IMR-90 (cell line): ENCODE data around the gene CD84. TPM values are rescaled to one million over a fixed set of nuclear protein-coding genes. Genes with fewer than 3 reads are reported as not detected.

Experiments
- ATAC-seq: fragments of 200-7000 bp; cut with Tn5 transposase; 2 replicates; pipeline ENCODE4 v1.9.1; 2020; ENCODE audit warnings: low read depth, mild to moderate bottlenecking, moderate library complexity
- BruUV-seq: library from RNA; stranded (reverse); fragments of 400-500 nt; replicated peaks from 2 replicates; lab custom pipeline; 2021; lab: Mats Ljungman, UMichigan
- CTCF ChIA-PET: fragments of 300-600 bp; formaldehyde crosslinking; extraction: SDS; loops from one replicate; lab custom pipeline; 2021; ENCODE audit warnings: antibody characterized with exemption; lab: Yijun Ruan, JAX
- POLR2A ChIA-PET: fragments of 300-600 bp; sonication (Branson Sonifier 250); formaldehyde crosslinking; loops from one replicate; lab custom pipeline; 2022; ENCODE audit warnings: antibody characterized with exemption; ENCODE audit not compliant: unreplicated experiment; lab: Charles Lee
- DNase-seq: peaks from one replicate; pipeline ENCODE4 v3.0.0; 2013
- H2AFZ ChIP-seq: replicated peaks from 2 replicates; pipeline ENCODE3; 2013; ENCODE audit warnings: low read length, mild to moderate bottlenecking; ENCODE audit not compliant: poor library complexity
- H2AK5ac ChIP-seq: 2 replicates; pipeline ENCODE4 v1.6.1; 2013; ENCODE audit warnings: low read depth, low read length, inconsistent platforms
- H2AK9ac ChIP-seq: replicated peaks from 2 replicates; pipeline ENCODE3; 2013; ENCODE audit warnings: mild to moderate bottlenecking, low read depth, low read length, moderate library complexity; ENCODE audit not compliant: poor library complexity
- H2BK120ac ChIP-seq: 2 replicates; pipeline ENCODE4 v1.6.1; 2013; ENCODE audit warnings: low read depth, low read length, inconsistent platforms
- H2BK15ac ChIP-seq: 3 replicates; pipeline ENCODE4 v1.6.1; 2013; ENCODE audit warnings: low read depth, low read length, inconsistent platforms
- H2BK20ac ChIP-seq: 2 replicates; pipeline ENCODE4 v1.6.1; 2013; ENCODE audit warnings: low read depth, mild to moderate bottlenecking, inconsistent platforms, low read length, moderate library complexity
- H2BK5ac ChIP-seq: 2 replicates; pipeline ENCODE4 v1.6.1; 2013; ENCODE audit warnings: mild to moderate bottlenecking, low read depth, low read length, inconsistent platforms; ENCODE audit not compliant: poor library complexity, severe bottlenecking
- H3K14ac ChIP-seq: replicated peaks from 2 replicates; pipeline ENCODE4 v1.6.1; 2013; ENCODE audit warnings: low read depth, low read length, inconsistent platforms
- H3K18ac ChIP-seq: 2 replicates; pipeline ENCODE4 v1.6.1; 2013; ENCODE audit warnings: low read depth, low read length, control low read depth
- H3K23ac ChIP-seq: 2 replicates; pipeline ENCODE4 v1.6.1; 2013; ENCODE audit warnings: low read depth, low read length, inconsistent platforms
- H3K27ac ChIP-seq: 2 replicates; pipeline ENCODE4 v1.5.1; 2013; ENCODE audit warnings: mild to moderate bottlenecking, control low read depth, low read length; ENCODE audit not compliant: insufficient read depth
- H3K27me3 ChIP-seq: 2 replicates; pipeline ENCODE4 v1.6.1; 2013; ENCODE audit warnings: low read length; ENCODE audit not compliant: control insufficient read depth, insufficient read depth
- H3K36me3 ChIP-seq: 2 replicates; pipeline ENCODE4 v1.6.1; 2013; ENCODE audit warnings: low read length, mixed read lengths; ENCODE audit not compliant: control insufficient read depth, insufficient read depth
- H3K4ac ChIP-seq: 2 replicates; pipeline ENCODE4 v1.6.1; 2013; ENCODE audit warnings: low read depth, low read length, inconsistent platforms
- H3K4me1 ChIP-seq: 2 replicates; pipeline ENCODE4 v1.6.1; 2013; ENCODE audit warnings: low read length, mixed read lengths; ENCODE audit not compliant: control insufficient read depth, insufficient read depth
- H3K4me2 ChIP-seq: 2 replicates; pipeline ENCODE4 v1.6.1; 2013; ENCODE audit warnings: low read depth, mild to moderate bottlenecking, control low read depth, low read length, moderate library complexity
- H3K4me3 ChIP-seq: 2 replicates; pipeline ENCODE4 v1.5.1; 2013; ENCODE audit warnings: low read depth, mild to moderate bottlenecking, control low read depth, low read length, moderate library complexity; ENCODE audit not compliant: insufficient read depth
- H3K56ac ChIP-seq: 2 replicates; pipeline ENCODE4 v1.6.1; 2013; ENCODE audit warnings: low read length, inconsistent platforms; ENCODE audit not compliant: insufficient read depth; ENCODE audit errors: extremely low read depth
- H3K79me1 ChIP-seq, 2 experiments: 2 replicates each; pipeline ENCODE4 v1.6.1; 2013; ENCODE audit warnings: low read length in 2 of 2, inconsistent platforms in 1 of 2, low read depth in 1 of 2
- H3K9ac ChIP-seq: 2 replicates; pipeline ENCODE4 v1.6.1; 2013; ENCODE audit warnings: low read depth, low read length, control low read depth
- H3K9me1 ChIP-seq: 2 replicates; pipeline ENCODE4 v1.6.1; 2013; ENCODE audit warnings: low read length, inconsistent platforms; ENCODE audit not compliant: insufficient read depth
- H3K9me3 ChIP-seq: 2 replicates; pipeline ENCODE4 v1.6.1; 2013; ENCODE audit warnings: low read length; ENCODE audit not compliant: control insufficient read depth, insufficient read depth
- H4K20me1 ChIP-seq: 2 replicates; pipeline ENCODE4 v1.6.1; 2013; ENCODE audit warnings: low read length, inconsistent platforms; ENCODE audit not compliant: insufficient read depth
- H4K5ac ChIP-seq: 2 replicates; pipeline ENCODE4 v1.6.1; 2013; ENCODE audit warnings: mild to moderate bottlenecking, low read depth, low read length, control low read depth
- H4K8ac ChIP-seq, 2 experiments: 2 replicates each; pipeline ENCODE4 v1.6.1; 2013; ENCODE audit warnings: low read depth in 2 of 2, low read length in 2 of 2, control low read depth in 1 of 2, inconsistent platforms in 1 of 2
- H4K91ac ChIP-seq: 2 replicates; pipeline ENCODE4 v1.6.1; 2013; ENCODE audit warnings: low read depth, low read length, inconsistent platforms; ENCODE audit not compliant: insufficient read depth
- MXI1 ChIP-seq: IDR thresholded peaks from 2 replicates; pipeline ENCODE4 v1.6.1; 2012; ENCODE audit warnings: low read depth, mild to moderate bottlenecking, low read length, moderate library complexity, borderline replicate concordance
- RAD21 ChIP-seq: IDR thresholded peaks from 2 replicates; pipeline ENCODE4 v1.6.1; 2012; ENCODE audit warnings: low read length, improper control_type of control experiment
- WGBS, 2 experiments: methylation state at CpG; one replicate each; pipeline versions ENCODE4 v1.1.5 to v1.1.7; 2013; ENCODE audit warnings: missing lambda C conversion rate in 2 of 2; ENCODE audit not compliant: insufficient read length in 1 of 2; ENCODE audit errors: extremely low coverage in 2 of 2; 5-methylcytosine and 5-hydroxymethylcytosine counted together
- dilution Hi-C: fragments of 300-500 bp; cut with HindIII; formaldehyde crosslinking; loops from one replicate; pipeline ENCODE4 v1.14.3; 2018; ENCODE audit warnings: low sequenced_read_pairs; ENCODE audit not compliant: unreplicated experiment
- in situ Hi-C: fragments of 300-500 bp; cut with MboI; formaldehyde crosslinking; loops from 3 replicates; pipeline ENCODE4 v1.14.3; 2019; ENCODE audit warnings: low sequenced_read_pairs, inconsistent platforms, mixed read lengths
- intact Hi-C: fragments of 100-400 bp; cut with micrococcal nuclease; formaldehyde crosslinking; loops from 2 replicates; pipeline ENCODE4 v1.10.0; 2022
- polyA plus RNA-seq, 3 experiments: library from polyadenylated mRNA; depleted of rRNA; stranded (reverse); fragments of >200 nt; gene quantifications; 2 replicates each; pipeline ENCODE4 v1.2.3, GENCODE V29; 2012; ENCODE audit warnings: low replicate concordance in 1 of 3
- total RNA-seq: library from RNA; depleted of rRNA; stranded (reverse); fragments of >200 nt; gene quantifications from 2 replicates; pipeline ENCODE4 v1.2.3, GENCODE V29; 2012
- TF ChIP-seq, protein P1 (sequence below): fragments of 150-350 bp; IDR thresholded peaks from 2 replicates; pipeline ENCODE4 v1.6.1; 2016; ENCODE audit warnings: low read depth, mild to moderate bottlenecking, low read length, moderate library complexity, borderline replicate concordance

CD84 gene
- total and polyA plus RNA-seq, 2 of the 4 experiments (the other 2 are of a cell fraction) = not detected

DNA sequence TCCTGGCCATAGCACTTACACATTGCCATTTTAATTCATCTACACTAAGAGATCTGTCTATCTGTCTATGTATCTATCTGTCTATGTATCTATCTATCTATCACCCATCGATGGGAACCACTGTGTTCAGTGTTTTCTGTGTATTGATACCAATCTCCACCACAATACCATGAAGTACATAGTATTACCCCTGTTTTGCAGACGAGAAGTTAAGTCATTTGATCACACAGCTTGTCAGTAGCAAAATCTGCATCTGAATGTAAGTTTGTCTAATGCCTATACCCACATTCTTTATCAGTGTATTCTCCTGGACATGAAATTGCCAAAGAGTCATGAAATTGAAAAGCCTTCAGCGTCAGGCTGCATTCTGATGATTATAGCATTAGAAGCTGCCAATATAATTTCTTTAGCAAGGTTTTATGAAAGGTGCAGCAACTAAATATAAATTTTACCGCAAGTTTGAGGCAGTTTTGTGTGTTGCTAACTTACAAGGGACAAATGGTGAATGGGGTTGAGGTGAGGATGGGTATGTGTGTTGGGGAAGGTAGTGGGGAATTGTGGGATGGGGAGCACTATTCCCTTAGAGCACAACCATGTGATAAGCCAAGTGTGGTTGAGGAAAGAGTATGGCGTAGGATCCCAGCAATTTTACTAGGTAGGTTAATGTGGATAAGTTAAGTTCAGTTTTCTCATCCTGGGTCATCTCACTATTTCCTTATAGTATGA, 43.4 kb upstream of the CD84 start:
- Histone ChIP-seq H3K4me3 (no peak overlapping the region), H2AFZ (no peak overlapping the region), H2AK5ac (no peak overlapping the region), H2BK120ac (no peak overlapping the region), H3K79me1 (no peaks in the 10 kb centered on the region), H3K14ac (no peak overlapping the region), H4K91ac (no peak overlapping the region), H3K36me3 (no peaks in the 10 kb centered on the region), H3K9me3 (no peaks in the 10 kb centered on the region), H3K4ac (no peak overlapping the region), H2BK5ac (no peak overlapping the region), H4K5ac (no peak overlapping the region), H2AK9ac (no peak overlapping the region), H3K27me3 (no peaks in the 10 kb centered on the region), H2BK20ac (no peak overlapping the region), H3K9me1 (no peaks in the 10 kb centered on the region), H3K27ac (no peak overlapping the region), H4K20me1 (no peaks in the 10 kb centered on the region), H3K4me1 (no peaks in the 10 kb centered on the region), H3K18ac (no peak overlapping the region), H3K9ac (no peak overlapping the region), H3K23ac (no peak overlapping the region), H3K4me2 (no peak overlapping the region), H3K56ac (no peak overlapping the region), H4K8ac (no peak overlapping the region), H2BK15ac (no peak overlapping the region)
- ATAC-seq (no peak), DNase-seq (no peak)
- dilution Hi-C loops (no loop called here), in situ Hi-C loops (loop anchor here (25.0 kb wide), 1 partner anchor 435 kb away; the partner anchor contains the start of gene CASQ1), intact Hi-C loops (no loop called here)
- CTCF ChIA-PET = no interaction called here
- TF ChIP-seq, protein P1, sequence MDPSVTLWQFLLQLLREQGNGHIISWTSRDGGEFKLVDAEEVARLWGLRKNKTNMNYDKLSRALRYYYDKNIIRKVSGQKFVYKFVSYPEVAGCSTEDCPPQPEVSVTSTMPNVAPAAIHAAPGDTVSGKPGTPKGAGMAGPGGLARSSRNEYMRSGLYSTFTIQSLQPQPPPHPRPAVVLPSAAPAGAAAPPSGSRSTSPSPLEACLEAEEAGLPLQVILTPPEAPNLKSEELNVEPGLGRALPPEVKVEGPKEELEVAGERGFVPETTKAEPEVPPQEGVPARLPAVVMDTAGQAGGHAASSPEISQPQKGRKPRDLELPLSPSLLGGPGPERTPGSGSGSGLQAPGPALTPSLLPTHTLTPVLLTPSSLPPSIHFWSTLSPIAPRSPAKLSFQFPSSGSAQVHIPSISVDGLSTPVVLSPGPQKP = no peak
- no peak for TF ChIP-seq MXI1
- no peak for TF ChIP-seq RAD21
- BruUV-seq = no TSS peak
- POLR2A ChIA-PET = no interaction called here
- 13% methylated on average over 1 of the region's 5 CpGs; no CpG with 5 or more reads in 1 of the 2 experiments for WGBS, 2 experiments
